GM21423 (cell line): ENCODE measurements around the gene RPRML.
"Not testable (repeated sequence)": the region's sequence is repeated elsewhere in the genome, so short reads cannot be mapped to it uniquely, and the experiment has no call there.

ENCODE experiments used
- ATAC-seq: cut with Tn5 transposase; IDR thresholded peaks from one replicate; pipeline ENCODE4 v1.9.1; 2021; ENCODE audit warnings: mild to moderate bottlenecking, moderate library complexity; ENCODE audit not compliant: unreplicated experiment

The RPRML gene

GRCh38 chr17:46979147-46979863 lies at the start of gene RPRML:
Gene RPRML (minus strand): TSS chr17:46979253. CDS start chr17:46979007, 246 bp downstream.
- no peak for ATAC-seq

GRCh38 chr17:47016966-47017365 lies 37.9 kb upstream of the RPRML start:
- ATAC-seq: not testable (repeated sequence)

GRCh38 chr17:47013341-47013740 lies 34.3 kb upstream of the RPRML start:
- ATAC-seq: no peak

GRCh38 chr17:47012457-47012856 lies 33.4 kb upstream of the RPRML start:
- ATAC-seq: no peak

GRCh38 chr17:47009759-47010594 lies 30.9 kb upstream of the RPRML start:
- no peak for ATAC-seq

GRCh38 chr17:47004906-47005305 lies 25.9 kb upstream of the RPRML start:
- no peak for ATAC-seq

GRCh38 chr17:47003864-47004263 lies 24.8 kb upstream of the RPRML start:
- ATAC-seq: not testable (repeated sequence)

GRCh38 chr17:46995841-46996571 lies 17.0 kb upstream of the RPRML start:
- ATAC-seq: no peak

GRCh38 chr17:46994993-46995392 lies 15.9 kb upstream of the RPRML start:
- ATAC-seq: no peak

- ATAC-seq: no peak
These were observed 12.6 kb upstream of the RPRML start for GRCh38 chr17:46991617-46992016.

GRCh38 chr17:46989637-46990431 lies 10.8 kb upstream of the RPRML start:
- no peak for ATAC-seq

GRCh38 chr17:46987927-46988326 lies 8.9 kb upstream of the RPRML start:
- ATAC-seq: not testable (repeated sequence)

GRCh38 chr17:46986366-46986765 lies 7.3 kb upstream of the RPRML start:
- ATAC-seq: no peak

- ATAC-seq: no peak
These were observed 5.8 kb upstream of the RPRML start for GRCh38 chr17:46984892-46985291.

GRCh38 chr17:46984341-46984740 lies 5.3 kb upstream of the RPRML start:
- ATAC-seq: no peak

GRCh38 chr17:46983782-46984181 lies 4.7 kb upstream of the RPRML start:
- ATAC-seq: no peak

GRCh38 chr17:46982577-46982976 lies 3.5 kb upstream of the RPRML start:
- no peak for ATAC-seq

GRCh38 chr17:46978489-46979146 lies 435 bp downstream of the RPRML start:
- no peak for ATAC-seq

GRCh38 chr17:46977750-46978488 lies 1.1 kb downstream of the RPRML start:
- ATAC-seq: no peak
